Neuronal stem cell (in vitro differentiated cells): Measurements from ENCODE around the gene ADCY6.

ENCODE experiments used
- DNase-seq: peaks from one replicate; pipeline ENCODE4 v3.0.0-alpha.2; 2013; ENCODE audit warnings: low spot score
- H2AFZ ChIP-seq: one replicate; pipeline ENCODE4 v1.6.1; 2013; ENCODE audit warnings: mild to moderate bottlenecking, low read length, inconsistent platforms
- H2AK5ac ChIP-seq: 2 replicates; pipeline ENCODE4 v1.6.1; 2013; ENCODE audit warnings: low read depth, mild to moderate bottlenecking, inconsistent platforms, low read length, moderate library complexity, mixed read lengths
- H2BK120ac ChIP-seq: 2 replicates; pipeline ENCODE4 v1.6.1; 2013; ENCODE audit warnings: low read depth, mild to moderate bottlenecking, inconsistent platforms, low read length, moderate library complexity, mixed read lengths
- H2BK12ac ChIP-seq: one replicate; pipeline ENCODE4 v1.6.1; 2013; ENCODE audit warnings: low read length, inconsistent platforms
- H2BK15ac ChIP-seq: 2 replicates; pipeline ENCODE4 v1.6.1; 2013; ENCODE audit warnings: mild to moderate bottlenecking, low read length, inconsistent platforms, mixed read lengths
- H2BK5ac ChIP-seq: one replicate; pipeline ENCODE4 v1.6.1; 2013; ENCODE audit warnings: inconsistent platforms, mild to moderate bottlenecking, low read length, moderate library complexity
- H3K14ac ChIP-seq: one replicate; pipeline ENCODE4 v1.6.1; 2013; ENCODE audit warnings: low read length, inconsistent platforms
- H3K18ac ChIP-seq: 2 replicates; pipeline ENCODE4 v1.6.1; 2013; ENCODE audit warnings: low read length, inconsistent platforms
- H3K23ac ChIP-seq: 2 replicates; pipeline ENCODE4 v1.6.1; 2013; ENCODE audit warnings: low read depth, mild to moderate bottlenecking, mixed read lengths, low read length, inconsistent platforms; ENCODE audit not compliant: poor library complexity
- H3K27ac ChIP-seq: replicated peaks from 3 replicates; pipeline ENCODE4 v1.5.1; 2013; ENCODE audit warnings: low read length, inconsistent platforms
- H3K27me3 ChIP-seq, 3 experiments: 2 replicates each; pipeline ENCODE4 v1.6.1; 2013; ENCODE audit warnings: low read length in 3 of 3, mild to moderate bottlenecking in 2 of 3, inconsistent platforms in 1 of 3, low read depth in 1 of 3, mixed read lengths in 1 of 3, moderate library complexity in 1 of 3; ENCODE audit not compliant: control insufficient read depth in 3 of 3, insufficient read depth in 3 of 3
- H3K36me3 ChIP-seq, 2 donors: replicated peaks in 1 of 2; 2 replicates each; pipeline ENCODE4 v1.6.1; 2013; ENCODE audit warnings: low read length in 2 of 2; ENCODE audit not compliant: control insufficient read depth in 2 of 2, insufficient read depth in 2 of 2
- H3K4ac ChIP-seq: 2 replicates; pipeline ENCODE4 v1.6.1; 2013; ENCODE audit warnings: inconsistent platforms, mild to moderate bottlenecking, low read length, moderate library complexity
- H3K4me1 ChIP-seq, 2 donors: 1 replicate in 1 of 2; 2 replicates in 1 of 2; pipeline ENCODE4 v1.6.1; 2013; ENCODE audit warnings: low read length in 2 of 2, low read depth in 1 of 2; ENCODE audit not compliant: control insufficient read depth in 2 of 2, insufficient read depth in 1 of 2
- H3K4me2 ChIP-seq: one replicate; pipeline ENCODE4 v1.6.1; 2013; ENCODE audit warnings: mild to moderate bottlenecking, low read length, inconsistent platforms; ENCODE audit not compliant: insufficient read depth, poor library complexity, severe bottlenecking
- H3K4me3 ChIP-seq, 2 donors: 2 replicates each; pipeline ENCODE4 v1.5.1; 2013; ENCODE audit warnings: low read length in 2 of 2, mild to moderate bottlenecking in 2 of 2, inconsistent platforms in 1 of 2, moderate library complexity in 1 of 2
- H3K79me1 ChIP-seq: one replicate; pipeline ENCODE4 v1.6.1; 2013; ENCODE audit warnings: low read depth, mild to moderate bottlenecking, inconsistent platforms, low read length, moderate library complexity
- H3K9ac ChIP-seq: one replicate; pipeline ENCODE4 v1.6.1; 2013; ENCODE audit warnings: mild to moderate bottlenecking, low read depth, low read length, inconsistent platforms; ENCODE audit not compliant: poor library complexity
- H3K9me3 ChIP-seq, 2 donors: replicated peaks in 1 of 2; 2 replicates each; pipeline versions ENCODE3 to v1.6.1; 2013; ENCODE audit warnings: low read length in 2 of 2, mild to moderate bottlenecking in 2 of 2, inconsistent platforms in 1 of 2, low read depth in 1 of 2, mixed read lengths in 1 of 2, moderate library complexity in 1 of 2; ENCODE audit not compliant: control insufficient read depth in 2 of 2, insufficient read depth in 1 of 2
- H4K8ac ChIP-seq: one replicate; pipeline ENCODE4 v1.6.1; 2013; ENCODE audit warnings: low read depth, mild to moderate bottlenecking, inconsistent platforms, low read length, moderate library complexity
- H4K91ac ChIP-seq: one replicate; pipeline ENCODE4 v1.6.1; 2013; ENCODE audit warnings: low read length, low read depth, mild to moderate bottlenecking, inconsistent platforms; ENCODE audit not compliant: poor library complexity
- WGBS, 2 donors: extraction: QIAGEN DNeasy Blood & Tissue Kit; methylation state at CpG; one replicate each; pipeline ENCODE4 v1.1.7; 2013; ENCODE audit warnings: missing lambda C conversion rate in 2 of 2, mixed read lengths in 1 of 2; ENCODE audit not compliant: insufficient read length in 2 of 2, insufficient replicate concordance in 1 of 2; ENCODE audit errors: extremely low coverage in 2 of 2; 5-methylcytosine and 5-hydroxymethylcytosine counted together

The ADCY6 gene

GRCh38 chr12:48787791-48788523 is 932 bp downstream of the ADCY6 start:
- H3K4me1 ChIP-seq, result peaks cover 13 to 16% of the 10 kb centered on the region in 2 donors
- peak overlapping the region; percentile 94 for H3K9ac ChIP-seq
- H4K91ac ChIP-seq, result no peak overlapping the region
- no peak overlapping the region for H3K4ac ChIP-seq
- H4K8ac ChIP-seq, result no peak overlapping the region
- peaks cover 4 to 5% of the 10 kb centered on the region in 2 donors for H3K36me3 ChIP-seq
- H3K14ac ChIP-seq, result no peak overlapping the region
- H3K27me3 ChIP-seq, result no peaks in the 10 kb centered on the region
- peak overlapping the region; percentile 87 for H3K4me2 ChIP-seq
- H2BK15ac ChIP-seq, result peak overlapping the region; percentile 93
- peak overlapping the region; percentile 86 to 99 for H3K4me3 ChIP-seq
- H2BK5ac ChIP-seq, result peak overlapping the region; percentile 98
- peak overlapping the region; percentile 75 for H3K27ac ChIP-seq
- H2AK5ac ChIP-seq, result peak overlapping the region; percentile 94
- DNase-seq, result no peak
- H3K79me1 ChIP-seq, result peaks cover 13% of the 10 kb centered on the region
- no CpG with 5 or more reads among the region's 11 CpGs for WGBS, 2 donors
- H3K9me3 ChIP-seq, result no peaks in the 10 kb centered on the region
- H2BK120ac ChIP-seq, result peak overlapping the region; percentile 88
- H2AFZ ChIP-seq, result peak overlapping the region; percentile 99
- H3K18ac ChIP-seq, result peak overlapping the region; percentile 99
- H2BK12ac ChIP-seq, result peak overlapping the region; percentile 96
- peak overlapping the region; percentile 92 for H3K23ac ChIP-seq

- Histone ChIP-seq H3K9me3 (no peaks in the 10 kb centered on the region), H3K4ac (no peak overlapping the region), H3K79me1 (peaks cover 17% of the 10 kb centered on the region), H3K27me3 (no peaks in the 10 kb centered on the region), H3K23ac (no peak overlapping the region), H2AFZ (no peak overlapping the region), H2BK15ac (peak overlapping the region; percentile 88), H2AK5ac (peak overlapping the region; percentile 94), H2BK120ac (no peak overlapping the region), H3K9ac (peak overlapping the region; percentile 94), H3K14ac (no peak overlapping the region), H2BK12ac (no peak overlapping the region), H3K4me3 (peak overlapping the region; percentile 1 to 86), H2BK5ac (peak overlapping the region; percentile 78), H3K18ac (no peak overlapping the region), H3K36me3 (peaks cover 13 to 15% of the 10 kb centered on the region in 2 donors), H4K8ac (no peak overlapping the region), H3K4me2 (peak overlapping the region; percentile 87), H3K4me1 (peaks cover 13 to 16% of the 10 kb centered on the region in 2 donors), H4K91ac (no peak overlapping the region), H3K27ac (no peak overlapping the region)
- WGBS, 2 donors, result no CpG with 5 or more reads among the region's 7 CpGs
- DNase-seq, result no peak
These were observed 2.0 kb downstream of the ADCY6 start for GRCh38 chr12:48786591-48787544.

GRCh38 chr12:48783432-48783831 is 5.5 kb downstream of the ADCY6 start:
- Histone ChIP-seq H3K27ac (no peak overlapping the region), H3K14ac (no peak overlapping the region), H3K9ac (no peak overlapping the region), H3K23ac (no peak overlapping the region), H2AK5ac (no peak overlapping the region), H2BK15ac (no peak overlapping the region), H4K8ac (no peak overlapping the region), H4K91ac (no peak overlapping the region), H2BK5ac (no peak overlapping the region), H3K4me3 (no peak overlapping the region), H2AFZ (no peak overlapping the region), H3K9me3 (no peaks in the 10 kb centered on the region), H3K36me3 (peaks cover 21 to 30% of the 10 kb centered on the region in 2 donors), H3K4ac (no peak overlapping the region), H3K4me2 (no peak overlapping the region), H2BK12ac (no peak overlapping the region), H3K4me1 (peaks cover 8 to 10% of the 10 kb centered on the region in 2 donors), H2BK120ac (no peak overlapping the region), H3K79me1 (peaks cover 18% of the 10 kb centered on the region), H3K27me3 (no peaks in the 10 kb centered on the region), H3K18ac (no peak overlapping the region)
- no CpG with 5 or more reads among the region's 4 CpGs for WGBS, 2 donors
- no peak for DNase-seq
